Femur (tissue), 1 donor: Measurements from ENCODE around the gene PGA5.
"Not testable (repeated sequence)": the region's sequence is repeated elsewhere in the genome, so short reads cannot be mapped to it uniquely, and the experiment has no call there.

Source experiments
- DNase-seq: peaks from one replicate; pipeline ENCODE4 v3.0.0-alpha.2; 2017

Gene PGA5

GRCh38 chr11:61229458-61229857 lies 11.5 kb upstream of the PGA5 start:
- DNase-seq: not testable (repeated sequence)

GRCh38 chr11:61231033-61231432 lies 9.9 kb upstream of the PGA5 start:
- not testable (repeated sequence) for DNase-seq

GRCh38 chr11:61231585-61231984 lies 9.4 kb upstream of the PGA5 start:
- DNase-seq: not testable (repeated sequence)

- DNase-seq: not testable (repeated sequence)
Observed at GRCh38 chr11:61232548-61233145, 8.3 kb upstream of the PGA5 start.

GRCh38 chr11:61237130-61237529 lies 3.8 kb upstream of the PGA5 start:
- DNase-seq: not testable (repeated sequence)

- not testable (repeated sequence) for DNase-seq
Observed at GRCh38 chr11:61240288-61240687, 687 bp upstream of the PGA5 start.

- DNase-seq: not testable (repeated sequence)
Observed at GRCh38 chr11:61241526-61241925, 551 bp downstream of the PGA5 start.

- not testable (repeated sequence) for DNase-seq
Observed at GRCh38 chr11:61245284-61245964, 4.4 kb downstream of the PGA5 start.

GRCh38 chr11:61248071-61248470 lies 7.1 kb downstream of the PGA5 start:
- not testable (repeated sequence) for DNase-seq

- not testable (repeated sequence) for DNase-seq
Observed at GRCh38 chr11:61249201-61249600, 8.2 kb downstream of the PGA5 start.

- DNase-seq: peak; percentile 86
Observed at GRCh38 chr11:61250796-61251765, 10.1 kb downstream of the PGA5 start.

- DNase-seq: not testable (repeated sequence)
Observed at GRCh38 chr11:61252332-61252731, 11.4 kb downstream of the PGA5 start.

- peak; percentile 67 for DNase-seq
Observed at GRCh38 chr11:61254403-61255025, 13.5 kb downstream of the PGA5 start.

GRCh38 chr11:61256710-61257482 lies 15.9 kb downstream of the PGA5 start:
- DNase-seq: no peak

- no peak for DNase-seq
Observed at GRCh38 chr11:61258546-61258945, 17.6 kb downstream of the PGA5 start.

- DNase-seq: no peak
Observed at GRCh38 chr11:61259363-61259762, 18.4 kb downstream of the PGA5 start.

- DNase-seq: no peak
Observed at GRCh38 chr11:61264371-61264770, 23.4 kb downstream of the PGA5 start.

- DNase-seq: no peak
Observed at GRCh38 chr11:61264795-61265194, 23.8 kb downstream of the PGA5 start.

GRCh38 chr11:61265357-61265756 lies 24.4 kb downstream of the PGA5 start:
- no peak for DNase-seq

- no peak for DNase-seq
Observed at GRCh38 chr11:61266602-61267001, 25.6 kb downstream of the PGA5 start.

GRCh38 chr11:61267437-61267841 lies 26.5 kb downstream of the PGA5 start:
- no peak for DNase-seq
